GM18951 (cell line): Measurements from ENCODE around the gene FAM222A.

Experiments
- POLR2A ChIP-seq: IDR thresholded peaks from 4 replicates; pipeline ENCODE4 v1.6.1; 2011; ENCODE audit warnings: mild to moderate bottlenecking; ENCODE audit not compliant: insufficient read length, insufficient read depth; ENCODE audit errors: extremely low read depth
- in situ Hi-C: fragments of 300-500 bp; cut with MboI; formaldehyde crosslinking; loops from one replicate; pipeline ENCODE4 v1.12.0; 2022; ENCODE audit warnings: low sequenced_read_pairs, mixed read lengths, inconsistent platforms; ENCODE audit not compliant: unreplicated experiment

The FAM222A gene

DNA sequence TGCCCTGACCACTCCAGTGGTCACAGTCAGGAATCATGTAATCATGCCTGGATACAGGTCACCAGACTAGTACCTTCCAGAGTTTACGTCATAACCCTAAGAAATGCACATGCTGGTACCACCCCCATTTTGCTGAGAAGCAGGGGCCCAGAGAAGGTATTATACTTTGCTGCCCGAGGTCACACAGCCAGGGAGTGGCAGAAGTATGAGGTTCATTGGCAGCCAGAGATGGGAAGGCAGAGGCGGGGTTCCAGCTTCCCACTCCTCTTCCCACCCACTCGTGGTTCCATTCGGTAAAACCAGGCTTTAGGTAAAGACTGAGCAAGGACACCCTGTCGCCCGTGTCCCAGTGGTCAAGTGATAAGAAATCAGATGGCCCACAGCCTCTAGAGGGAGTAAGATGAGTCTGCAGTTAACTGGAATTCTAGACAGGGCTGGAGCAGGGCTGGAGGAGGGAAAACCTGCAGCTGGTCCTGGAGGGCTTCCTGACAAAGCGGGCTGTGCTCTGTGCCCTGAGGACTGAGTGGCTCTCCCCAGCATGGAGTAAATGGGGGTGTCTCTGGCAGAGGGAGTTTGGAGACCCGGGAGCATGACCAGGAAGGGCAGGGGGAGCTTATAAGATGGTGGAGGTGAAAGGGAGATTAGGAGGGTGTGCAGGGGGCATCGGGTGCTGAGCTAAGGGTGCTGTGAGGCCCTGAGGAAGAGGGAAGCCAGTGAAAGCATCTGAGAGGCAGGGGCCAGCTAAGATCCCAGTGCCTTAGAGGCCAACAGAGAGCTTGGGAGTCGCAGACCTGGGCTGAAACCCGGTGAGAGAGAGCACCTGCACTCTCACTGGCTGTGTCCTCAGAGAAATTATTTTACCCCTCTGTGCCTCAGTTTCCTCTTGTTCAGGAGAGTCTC lies 5.7 kb downstream of the FAM222A start:
- in situ Hi-C loops, result no loop called here
- no peak for TF ChIP-seq POLR2A

DNA sequence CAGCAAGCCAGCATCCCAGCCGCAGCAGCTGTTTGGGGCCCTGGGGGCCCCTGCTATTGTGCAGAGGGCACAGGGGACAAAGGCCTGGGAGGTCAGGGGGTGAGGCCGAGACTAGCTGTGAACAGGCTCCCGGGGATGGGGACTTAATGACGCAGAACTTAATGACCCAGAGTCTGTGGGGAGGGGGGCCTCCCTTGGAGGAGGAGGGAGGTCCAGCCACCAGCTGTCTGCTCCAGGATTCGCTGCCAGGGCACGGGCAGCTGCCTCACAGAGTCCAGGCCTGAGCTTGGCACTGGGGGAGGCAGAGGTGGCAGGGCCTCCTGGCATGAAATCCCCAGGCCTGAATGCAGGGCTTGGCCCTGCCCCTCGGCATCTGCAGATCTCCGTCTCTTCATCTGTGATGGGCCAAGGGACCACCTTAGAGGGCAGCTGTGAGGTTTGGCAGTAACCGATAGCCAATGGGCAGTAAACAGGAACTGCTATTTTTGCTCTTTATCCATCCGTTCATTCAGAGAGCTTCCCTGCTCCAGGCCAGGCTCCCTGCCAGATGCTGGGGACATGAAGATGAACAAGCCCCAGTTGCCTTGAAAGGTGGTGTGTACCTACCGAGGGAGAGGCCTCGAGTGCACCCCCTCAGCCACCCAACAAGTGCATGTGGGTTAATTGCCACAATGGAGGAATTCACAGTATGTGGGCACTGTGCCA lies 6.7 kb downstream of the FAM222A start:
- in situ Hi-C loops, result no loop called here
- TF ChIP-seq POLR2A, result no peak

DNA sequence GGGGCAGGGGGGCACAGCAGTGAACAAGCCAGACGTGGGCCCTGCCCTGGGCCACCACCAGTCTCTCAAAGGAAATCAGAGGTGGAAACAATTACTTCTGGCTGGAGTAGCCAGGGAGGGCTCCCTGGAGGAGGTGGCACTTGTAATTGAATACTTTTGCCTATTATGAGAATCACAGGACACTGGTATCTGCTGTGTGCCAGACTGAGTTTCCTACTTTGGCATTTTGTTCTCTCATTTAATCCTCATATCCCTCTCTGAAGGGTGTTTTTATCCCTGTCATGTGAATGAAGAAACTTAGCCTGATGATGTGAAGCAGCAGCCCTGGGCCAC lies 7.2 kb downstream of the FAM222A start:
- TF ChIP-seq POLR2A, result no peak
- in situ Hi-C loops, result no loop called here

DNA sequence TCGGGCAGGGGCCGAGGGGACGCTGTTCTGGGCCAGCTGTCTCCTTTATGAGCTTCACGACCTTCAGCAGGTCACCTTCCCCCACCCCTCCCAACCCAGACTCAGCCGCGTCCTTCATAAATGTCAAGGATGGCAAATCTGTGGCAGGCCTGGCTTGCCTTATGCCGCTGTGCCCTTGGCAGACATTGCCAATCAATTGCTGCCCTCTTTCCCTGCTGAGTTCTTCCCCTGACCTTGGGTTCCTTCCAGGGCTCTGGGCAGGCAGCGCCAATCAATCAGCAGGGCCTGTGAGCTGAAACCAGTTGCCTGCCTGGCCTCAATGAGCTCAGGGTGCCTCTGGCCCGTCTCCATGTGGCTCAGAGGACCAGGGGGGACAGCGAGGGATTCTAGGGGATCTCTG lies 7.7 kb downstream of the FAM222A start:
- TF ChIP-seq POLR2A, result no peak
- in situ Hi-C loops, result no loop called here

- in situ Hi-C loops, result no loop called here
- no peak for TF ChIP-seq POLR2A
These were observed 8.5 kb downstream of the FAM222A start for GRCh38 chr12:109722022-109722720.

DNA sequence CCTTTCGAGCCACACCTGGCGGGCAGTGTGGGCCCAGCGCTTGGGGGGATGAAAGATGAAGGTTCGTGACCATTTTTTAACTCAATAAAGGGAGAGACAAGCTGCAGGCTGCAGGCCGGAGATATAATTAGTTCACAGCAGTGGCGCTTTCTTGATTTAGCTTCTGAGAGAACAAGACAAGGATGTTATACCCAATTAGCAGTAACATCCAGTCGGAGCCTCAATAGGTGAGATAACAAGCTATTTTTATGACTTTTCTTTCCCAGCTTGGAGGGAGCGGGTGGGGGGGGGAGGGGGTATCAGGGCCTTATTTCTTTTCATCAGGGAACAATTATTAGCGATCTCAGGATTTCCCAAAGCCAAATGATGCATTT lies 9.1 kb downstream of the FAM222A start:
- no peak for TF ChIP-seq POLR2A
- in situ Hi-C loops, result no loop called here

GRCh38 chr12:109723311-109723881 lies 9.8 kb downstream of the FAM222A start:
- TF ChIP-seq POLR2A, result no peak
- in situ Hi-C loops, result no loop called here

GRCh38 chr12:109724321-109724892 lies 10.8 kb downstream of the FAM222A start:
- TF ChIP-seq POLR2A, result no peak
- in situ Hi-C loops, result no loop called here

GRCh38 chr12:109725321-109726105 lies 11.9 kb downstream of the FAM222A start:
- in situ Hi-C loops, result no loop called here
- no peak for TF ChIP-seq POLR2A

GRCh38 chr12:109726106-109726497 lies 12.5 kb downstream of the FAM222A start:
- TF ChIP-seq POLR2A, result no peak
- in situ Hi-C loops, result no loop called here

DNA sequence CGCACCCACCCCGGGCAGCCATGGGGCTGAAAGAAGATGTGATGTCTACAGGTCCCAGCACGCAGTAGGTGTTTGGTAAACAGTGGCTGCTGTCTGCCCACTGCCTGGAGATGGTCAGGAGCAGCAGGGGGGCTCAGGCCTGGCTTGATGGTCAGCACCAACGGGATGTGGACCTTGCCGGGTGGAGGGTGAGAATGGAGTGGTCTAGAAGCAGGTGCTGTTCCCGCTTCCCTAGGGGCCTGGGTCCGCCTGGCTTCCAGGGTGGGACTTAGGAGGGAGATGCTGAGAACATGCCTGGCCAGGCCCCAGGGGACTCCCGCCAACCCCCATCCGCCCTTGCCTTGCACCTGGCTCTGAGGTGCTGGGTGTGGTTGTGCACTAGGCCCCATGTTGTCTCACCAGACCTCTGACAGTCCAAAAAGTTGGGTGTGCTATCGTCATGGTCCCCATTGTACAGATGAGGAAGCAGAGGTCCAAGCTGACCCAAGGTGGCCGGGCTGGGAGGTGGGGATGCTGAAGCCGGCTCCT lies 12.9 kb downstream of the FAM222A start:
- no peak for TF ChIP-seq POLR2A
- in situ Hi-C loops, result no loop called here

GRCh38 chr12:109727039-109727723 lies 13.6 kb downstream of the FAM222A start:
- in situ Hi-C loops, result no loop called here
- TF ChIP-seq POLR2A, result no peak
